Measurements from ENCODE around the gene ACAT1.
A peak's percentile ranks its signal among the peaks of the same experiment; 100 is the strongest.
"Not testable (repeated sequence)": the region's sequence is repeated elsewhere in the genome, so short reads cannot be mapped to it uniquely, and the experiment has no call there.

The ACAT1 gene

DNA sequence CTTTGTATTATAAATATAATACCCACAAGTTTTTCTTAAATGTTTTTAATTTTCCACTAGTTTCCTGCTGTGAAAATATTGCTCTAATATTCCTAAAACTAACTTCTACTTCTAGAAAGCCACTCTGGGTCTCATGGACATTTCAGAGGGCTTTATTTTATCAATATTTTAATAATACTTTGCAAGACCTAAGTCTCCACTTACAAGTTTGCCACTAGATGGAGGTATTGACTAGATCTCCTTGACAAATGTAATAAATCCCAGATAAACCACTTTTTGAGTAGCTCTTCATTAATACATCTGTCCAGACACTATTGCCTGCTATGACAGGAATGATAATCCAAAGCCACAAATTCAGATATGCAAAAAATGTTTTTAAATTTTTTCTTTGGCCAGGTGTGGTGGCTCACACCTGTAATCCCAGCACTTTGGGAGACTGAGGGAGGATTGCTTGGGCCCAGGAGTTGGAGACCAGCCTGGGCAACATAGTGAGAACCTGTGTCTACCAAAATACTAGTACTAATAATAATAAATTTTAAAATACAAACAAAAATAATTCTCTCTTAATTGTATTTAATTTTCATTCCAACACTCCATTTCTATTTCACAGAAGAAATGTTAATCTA is 3.5 kb upstream of the ACAT1 start:
- TF ChIP-seq POLR2A (IDR thresholded peaks at IDR 0.05; ENCODE audit: low read depth, low read length) (no peak), POLR2AphosphoS5 (IDR thresholded peaks at IDR 0.05; ENCODE audit: low read depth, low read length) (no peak)
- DNase-seq (ENCODE audit: insufficient read length) (no peak), FAIRE-seq (peak; percentile 48)

DNA sequence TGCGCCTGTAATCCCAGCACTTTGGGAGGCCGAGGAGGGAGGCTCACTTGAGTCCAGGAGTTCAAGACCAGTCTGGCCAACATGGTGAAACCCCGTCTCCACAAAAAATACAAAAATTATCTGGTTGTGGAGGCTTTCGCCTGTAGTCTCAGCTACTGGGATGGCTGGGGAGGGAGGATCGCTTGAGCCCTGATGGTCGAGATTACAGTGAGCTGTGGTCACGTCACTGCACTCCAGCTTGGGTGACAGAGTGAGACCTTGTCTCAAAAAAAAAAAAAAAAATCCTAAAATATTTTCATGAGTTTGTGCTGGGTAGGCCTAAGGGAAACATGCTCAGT is 462 bp upstream of the ACAT1 start:
- not testable (repeated sequence) for DNase-seq (ENCODE audit: insufficient read length); FAIRE-seq

DNA sequence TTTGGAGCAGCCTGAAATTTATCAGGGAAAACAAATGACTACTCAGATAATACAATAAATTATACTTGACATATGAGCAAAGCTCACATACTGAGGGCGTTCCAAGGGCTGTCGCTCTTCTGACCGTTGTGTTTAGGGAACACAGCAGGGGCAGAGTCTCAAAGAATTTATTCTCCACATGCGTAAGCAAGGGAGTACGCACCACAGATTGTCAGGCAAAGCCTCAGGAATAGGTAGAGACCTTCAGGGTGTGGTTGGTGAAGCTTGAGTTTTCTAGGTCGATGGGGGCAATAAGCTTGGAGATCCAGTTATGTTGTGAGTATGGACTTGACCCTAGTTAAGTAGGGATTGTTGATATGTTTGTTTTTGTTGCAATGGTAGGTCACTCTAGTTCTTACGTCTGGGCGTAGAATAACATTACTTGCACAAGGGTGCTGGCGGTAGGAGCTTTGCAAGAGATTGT is 830 bp downstream of the ACAT1 start:
- TF ChIP-seq TAF1 (IDR thresholded peaks at IDR 0.05; ENCODE audit: borderline replicate concordance, low read depth, low read length) (no peak), POLR2AphosphoS5 (IDR thresholded peaks at IDR 0.05; ENCODE audit: low read depth, low read length) (no peak), POLR2A (IDR thresholded peaks at IDR 0.05; ENCODE audit: low read depth, low read length) (no peak)
- FAIRE-seq (peak; percentile 9), DNase-seq (ENCODE audit: insufficient read length) (no peak)

DNA sequence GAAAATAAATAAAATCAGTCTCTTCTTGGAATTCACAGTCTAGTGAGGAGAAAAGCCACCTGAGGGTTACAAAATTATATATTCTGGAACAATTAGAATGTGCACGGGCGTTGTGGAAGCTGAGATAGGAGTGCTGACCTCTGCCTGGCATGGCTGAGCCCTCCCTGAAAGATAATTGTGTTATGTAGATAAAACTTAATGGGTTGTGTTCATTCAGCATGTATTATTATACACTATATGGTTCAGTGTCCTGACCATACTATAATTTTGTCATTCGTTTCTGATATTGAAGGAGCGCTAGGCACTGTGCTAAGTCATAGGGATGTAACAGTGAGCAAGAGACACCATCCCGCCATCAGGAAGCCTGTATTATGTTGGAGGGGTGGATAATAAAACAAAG is 3.7 kb downstream of the ACAT1 start:
- FAIRE-seq (no peak), DNase-seq (ENCODE audit: insufficient read length) (no peak)
- TF ChIP-seq TAF1 (IDR thresholded peaks at IDR 0.05; ENCODE audit: borderline replicate concordance, low read depth, low read length) (no peak), POLR2AphosphoS5 (IDR thresholded peaks at IDR 0.05; ENCODE audit: low read depth, low read length) (no peak), POLR2A (IDR thresholded peaks at IDR 0.05; ENCODE audit: low read depth, low read length) (no peak)

DNA sequence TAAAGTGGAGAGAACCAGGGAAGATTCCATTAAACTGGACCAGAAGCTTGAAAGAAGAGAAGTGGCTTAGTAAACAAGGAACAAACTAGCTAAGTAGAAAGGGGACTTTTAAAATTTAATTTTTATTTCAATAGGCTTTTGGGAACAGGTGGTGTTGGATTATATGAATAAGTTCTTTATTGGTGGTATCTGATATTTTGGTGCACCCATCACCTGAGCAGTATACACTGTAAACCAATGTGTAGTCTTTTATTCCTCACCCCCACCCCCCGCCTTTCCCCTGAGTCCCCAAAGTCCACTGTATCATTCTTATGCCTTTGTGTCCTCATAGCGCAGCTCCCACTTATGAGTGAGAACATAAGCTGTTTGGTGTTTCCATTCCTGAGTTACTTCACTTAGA is 7.4 kb downstream of the ACAT1 start:
- FAIRE-seq (no peak), DNase-seq (ENCODE audit: insufficient read length) (no peak)
- TF ChIP-seq POLR2AphosphoS5 (IDR thresholded peaks at IDR 0.05; ENCODE audit: low read depth, low read length) (no peak), POLR2A (IDR thresholded peaks at IDR 0.05; ENCODE audit: low read depth, low read length) (no peak), TAF1 (IDR thresholded peaks at IDR 0.05; ENCODE audit: borderline replicate concordance, low read depth, low read length) (no peak)

DNA sequence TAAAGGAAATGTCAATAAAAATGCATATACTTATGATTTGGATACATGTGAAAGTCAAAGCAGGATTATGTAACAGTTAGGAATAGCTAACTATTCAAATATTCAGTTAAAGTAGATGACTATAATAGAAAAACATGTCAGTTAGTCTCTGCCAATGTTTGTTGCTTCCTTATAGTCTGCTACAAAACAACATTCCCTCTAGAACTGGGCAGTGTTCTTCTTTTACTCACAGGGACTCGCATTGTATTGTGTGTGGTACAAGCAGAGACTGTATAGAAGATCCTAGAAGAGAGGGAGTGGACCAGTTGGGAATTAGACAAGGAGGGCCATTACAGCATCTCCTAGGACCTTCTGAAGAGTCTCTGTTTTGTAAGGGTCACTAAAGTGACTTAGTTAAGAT is 10.6 kb downstream of the ACAT1 start:
- DNase-seq (ENCODE audit: insufficient read length) (no peak), FAIRE-seq (no peak)
- no peak for TF ChIP-seq TAF1 (IDR thresholded peaks at IDR 0.05; ENCODE audit: borderline replicate concordance, low read depth, low read length)
- no peak for TF ChIP-seq POLR2AphosphoS5 (IDR thresholded peaks at IDR 0.05; ENCODE audit: low read depth, low read length)
- no peak for TF ChIP-seq POLR2A (IDR thresholded peaks at IDR 0.05; ENCODE audit: low read depth, low read length)

DNA sequence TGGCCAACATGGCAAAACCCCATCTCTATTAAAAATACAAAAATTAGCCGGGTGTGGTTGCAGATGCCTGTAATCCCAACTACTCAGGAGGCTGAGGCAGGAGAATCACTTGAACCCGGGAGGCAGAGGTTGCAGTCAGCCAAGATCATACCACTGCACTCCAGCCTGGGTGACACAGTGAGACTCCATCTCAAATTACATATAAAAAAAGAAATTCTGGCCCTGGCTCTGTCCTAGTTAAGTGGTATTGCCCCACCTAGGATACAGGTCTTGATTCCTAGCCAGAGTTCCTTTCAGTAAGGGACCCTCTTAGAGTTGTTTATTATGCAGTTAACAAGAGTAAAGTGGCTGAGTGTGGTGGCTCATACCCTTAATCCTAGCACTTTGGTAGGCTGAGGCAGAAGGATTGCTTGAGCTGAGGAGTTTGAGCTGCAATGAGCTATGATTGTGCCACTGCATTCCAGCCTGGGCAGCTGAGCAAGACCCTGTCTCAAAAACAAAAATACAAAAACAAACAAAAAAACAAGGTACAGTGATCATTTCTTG is 11.7 kb downstream of the ACAT1 start:
- not testable (repeated sequence) for FAIRE-seq

DNA sequence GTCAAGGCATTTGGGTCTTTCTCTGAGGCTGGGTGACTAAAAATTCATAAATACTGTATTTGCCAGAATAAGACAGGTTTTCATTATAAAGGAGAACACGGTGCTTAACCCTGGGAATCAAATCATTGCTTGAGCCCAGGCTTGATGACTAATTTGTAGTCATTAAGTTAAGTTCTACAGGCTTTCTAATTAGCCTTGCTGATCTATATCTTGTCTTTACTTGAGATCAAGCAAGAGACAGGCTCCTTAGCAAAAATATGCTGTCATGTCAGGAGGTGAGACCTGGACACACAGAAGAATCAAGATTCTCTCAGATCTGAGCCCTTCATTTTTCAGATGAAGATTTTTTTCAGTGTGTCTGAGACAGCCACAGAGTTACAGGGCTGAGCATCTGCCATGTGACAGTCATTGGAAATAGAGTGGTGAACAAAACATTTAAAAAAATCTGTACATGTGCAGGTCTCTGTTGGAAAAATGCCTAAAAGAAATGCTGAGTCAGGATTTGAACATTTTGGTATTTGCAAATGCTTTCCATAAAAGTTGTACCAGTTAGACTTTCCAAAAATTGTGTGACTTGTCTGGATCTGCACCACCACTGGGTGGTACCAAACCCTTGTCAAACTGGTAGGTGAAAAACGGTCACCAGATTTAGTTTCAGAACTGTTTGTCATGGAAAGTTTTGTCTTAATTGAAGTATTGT is 14.6 kb downstream of the ACAT1 start:
- peak; percentile 94 for FAIRE-seq
- DNase-seq (ENCODE audit: insufficient read length), result no peak
- TF ChIP-seq POLR2A (IDR thresholded peaks at IDR 0.05; ENCODE audit: low read depth, low read length), result no peak
- TF ChIP-seq TAF1 (IDR thresholded peaks at IDR 0.05; ENCODE audit: borderline replicate concordance, low read depth, low read length), result no peak
- TF ChIP-seq POLR2AphosphoS5 (IDR thresholded peaks at IDR 0.05; ENCODE audit: low read depth, low read length), result no peak

More for the DNA sequence above, 11.7 kb downstream of the ACAT1 start:
- DNase-seq (ENCODE audit: insufficient read length), result not testable (repeated sequence)

DNA sequence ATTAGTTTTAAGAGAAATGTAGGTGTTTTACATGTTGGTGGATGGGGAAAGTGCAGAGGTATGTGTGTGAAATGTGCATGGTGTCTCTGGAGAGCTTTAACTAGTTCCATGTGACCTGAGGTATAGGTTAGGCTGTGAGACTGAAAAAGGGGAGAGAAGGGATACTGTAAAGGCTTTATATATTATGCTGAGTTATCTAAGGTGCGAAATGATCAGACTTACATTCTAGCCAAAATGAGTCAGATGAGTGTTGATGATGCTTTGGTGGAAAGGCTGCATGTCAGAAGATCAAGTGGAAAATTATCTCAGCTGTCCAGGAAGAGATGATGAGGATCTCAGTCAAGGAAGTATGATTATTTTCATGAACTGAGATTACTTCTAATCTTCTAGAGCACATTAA is 15.8 kb downstream of the ACAT1 start:
- no peak for TF ChIP-seq POLR2AphosphoS5 (IDR thresholded peaks at IDR 0.05; ENCODE audit: low read depth, low read length)
- TF ChIP-seq POLR2A (IDR thresholded peaks at IDR 0.05; ENCODE audit: low read depth, low read length), result no peak
- TF ChIP-seq TAF1 (IDR thresholded peaks at IDR 0.05; ENCODE audit: borderline replicate concordance, low read depth, low read length), result no peak
- FAIRE-seq (peak; percentile 78), DNase-seq (ENCODE audit: insufficient read length) (no peak)

DNA sequence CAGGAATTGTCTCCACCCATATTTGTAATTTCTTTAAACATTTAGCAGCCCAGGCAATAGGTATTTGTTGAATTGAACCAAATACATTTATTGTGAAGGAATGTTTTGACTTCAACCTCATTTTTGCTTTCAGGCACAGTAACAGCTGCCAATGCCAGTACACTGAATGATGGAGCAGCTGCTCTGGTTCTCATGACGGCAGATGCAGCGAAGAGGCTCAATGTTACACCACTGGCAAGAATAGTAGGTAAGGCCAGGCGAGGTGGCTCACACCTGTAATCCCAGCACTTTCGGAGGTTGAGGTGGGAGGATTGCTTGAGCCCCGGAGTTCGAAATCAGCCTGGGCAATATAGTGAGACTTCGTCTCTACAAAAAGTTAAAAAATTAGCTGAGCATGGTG is 20.9 kb downstream of the ACAT1 start:
- DNase-seq (ENCODE audit: insufficient read length), result no peak
- no peak for TF ChIP-seq POLR2A (IDR thresholded peaks at IDR 0.05; ENCODE audit: low read depth, low read length)
- FAIRE-seq, result no peak

DNA sequence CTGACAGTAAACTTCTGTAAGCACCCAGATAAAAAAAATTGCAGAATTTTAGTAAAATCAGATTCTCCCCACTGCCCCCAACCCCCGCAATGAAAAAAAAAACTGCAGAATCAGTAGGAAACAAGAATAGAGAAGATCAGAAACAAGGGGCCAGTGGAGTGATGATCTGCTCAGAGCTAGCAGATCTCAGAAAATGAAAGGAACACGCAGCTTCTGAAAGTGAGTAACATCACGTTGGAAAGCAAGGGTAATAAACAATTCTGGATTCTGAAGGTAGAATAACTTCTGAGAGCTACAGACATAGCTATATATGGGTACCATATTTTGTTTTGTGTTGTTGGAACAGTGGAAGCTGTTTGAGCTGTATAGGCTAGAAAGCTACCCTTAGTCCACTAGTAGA is 23.2 kb downstream of the ACAT1 start:
- FAIRE-seq (peak; percentile 24), DNase-seq (ENCODE audit: insufficient read length) (no peak)
- TF ChIP-seq POLR2A (IDR thresholded peaks at IDR 0.05; ENCODE audit: low read depth, low read length) (no peak), TAF1 (IDR thresholded peaks at IDR 0.05; ENCODE audit: borderline replicate concordance, low read depth, low read length) (no peak), POLR2AphosphoS5 (IDR thresholded peaks at IDR 0.05; ENCODE audit: low read depth, low read length) (no peak)

DNA sequence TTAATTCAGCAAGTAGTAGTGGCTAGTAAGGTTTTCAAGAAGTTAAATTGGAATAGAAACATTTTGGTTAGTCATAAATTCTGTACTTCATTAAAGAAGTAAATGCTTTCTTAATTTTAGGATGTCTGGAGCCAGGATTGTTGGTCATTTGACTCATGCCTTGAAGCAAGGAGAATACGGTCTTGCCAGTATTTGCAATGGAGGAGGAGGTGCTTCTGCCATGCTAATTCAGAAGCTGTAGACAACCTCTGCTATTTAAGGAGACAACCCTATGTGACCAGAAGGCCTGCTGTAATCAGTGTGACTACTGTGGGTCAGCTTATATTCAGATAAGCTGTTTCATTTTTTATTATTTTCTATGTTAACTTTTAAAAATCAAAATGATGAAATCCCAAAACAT is 25.8 kb downstream of the ACAT1 start:
- no peak for TF ChIP-seq POLR2AphosphoS5 (IDR thresholded peaks at IDR 0.05; ENCODE audit: low read depth, low read length)
- FAIRE-seq (no peak), DNase-seq (ENCODE audit: insufficient read length) (no peak)

DNA sequence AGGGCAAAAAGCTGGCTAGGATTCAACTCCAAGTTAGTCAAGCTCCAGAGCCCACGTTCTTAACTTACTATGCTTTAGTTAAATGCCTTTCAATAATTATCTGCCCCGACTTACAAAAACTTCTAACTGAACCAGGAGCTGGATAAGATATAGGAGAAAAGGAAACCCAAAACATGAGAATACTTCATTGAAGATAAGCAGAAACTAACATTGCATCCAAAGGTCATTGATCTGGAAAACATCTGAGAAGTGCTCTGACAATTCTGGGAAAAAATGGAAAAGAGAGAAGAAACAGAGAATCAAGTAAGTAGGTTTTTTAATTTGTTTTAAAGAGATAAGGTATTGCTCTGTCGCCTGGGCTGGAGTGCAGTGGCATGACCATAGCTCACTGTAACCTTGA is 27.2 kb downstream of the ACAT1 start:
- TF ChIP-seq POLR2A (IDR thresholded peaks at IDR 0.05; ENCODE audit: low read depth, low read length), result no peak
- no peak for DNase-seq (ENCODE audit: insufficient read length)
- peak; percentile 17 for FAIRE-seq

Measured in GM12892 (cell line).